HAP-1 (cell line): ENCODE measurements around the gene KCND3.

ENCODE experiments used
- DNase-seq, 2 experiments: peaks; one replicate each; pipeline ENCODE4 v3.0.0-alpha.2; 2016 to 2020; ENCODE audit warnings: low spot score in 2 of 2
- H3K27me3 ChIP-seq: fragments of 250-450 bp; sonication (Bioruptor Pico); 2 replicates; pipeline ENCODE4 v1.5.1; 2020; ENCODE audit warnings: low read depth, mild to moderate bottlenecking, moderate library complexity
- H3K36me3 ChIP-seq: fragments of 250-450 bp; sonication (Bioruptor Pico); replicated peaks from 2 replicates; pipeline ENCODE4 v1.5.1; 2020; ENCODE audit warnings: mild to moderate bottlenecking
- H3K4me1 ChIP-seq: fragments of 250-450 bp; sonication (Bioruptor Pico); 2 replicates; pipeline ENCODE4 v1.5.1; 2020; ENCODE audit warnings: mild to moderate bottlenecking
- H3K4me3 ChIP-seq: fragments of 250-450 bp; sonication (Bioruptor Pico); 2 replicates; pipeline ENCODE4 v1.5.1; 2020; ENCODE audit warnings: mild to moderate bottlenecking, moderate library complexity
- H3K9me3 ChIP-seq: fragments of 250-450 bp; sonication (Bioruptor Pico); 2 replicates; pipeline ENCODE4 v1.5.1; 2020; ENCODE audit warnings: mild to moderate bottlenecking, moderate library complexity
- in situ Hi-C: fragments of 300-500 bp; cut with MboI; formaldehyde crosslinking; loops from 3 replicates; pipeline ENCODE4 v1.14.3; 2020; ENCODE audit warnings: low sequenced_read_pairs, inconsistent platforms, mixed read lengths

The KCND3 gene

GRCh38 chr1:111778066-111778465 is 211.4 kb downstream of the KCND3 start:
- Histone ChIP-seq H3K27me3 (no peaks in the 10 kb centered on the region), H3K4me3 (no peak overlapping the region), H3K4me1 (peaks cover 27% of the 10 kb centered on the region), H3K36me3 (no peaks in the 10 kb centered on the region), H3K9me3 (no peaks in the 10 kb centered on the region)
- DNase-seq: peak in 1 of 2 experiments; percentile 33
- in situ Hi-C loops: no loop called here

- Histone ChIP-seq H3K27me3 (no peaks in the 10 kb centered on the region), H3K9me3 (no peaks in the 10 kb centered on the region), H3K4me1 (peaks cover 27% of the 10 kb centered on the region), H3K4me3 (no peak overlapping the region), H3K36me3 (no peaks in the 10 kb centered on the region)
- in situ Hi-C loops: no loop called here
- no peak for DNase-seq
Measured at GRCh38 chr1:111777301-111777700, 212.2 kb downstream of the KCND3 start.

- Histone ChIP-seq H3K9me3 (no peaks in the 10 kb centered on the region), H3K4me3 (no peak overlapping the region), H3K4me1 (peaks cover 27% of the 10 kb centered on the region), H3K27me3 (no peaks in the 10 kb centered on the region), H3K36me3 (no peaks in the 10 kb centered on the region)
- in situ Hi-C loops: no loop called here
- DNase-seq: no peak
Measured at GRCh38 chr1:111776861-111777260, 212.6 kb downstream of the KCND3 start.

GRCh38 chr1:111776391-111776790 is 213.1 kb downstream of the KCND3 start:
- no peaks in the 10 kb centered on the region for H3K27me3 ChIP-seq
- H3K36me3 ChIP-seq: no peaks in the 10 kb centered on the region
- no peak overlapping the region for H3K4me3 ChIP-seq
- H3K9me3 ChIP-seq: no peaks in the 10 kb centered on the region
- in situ Hi-C loops: no loop called here
- peak in 1 of 2 experiments; percentile 20 for DNase-seq
- peaks cover 27% of the 10 kb centered on the region for H3K4me1 ChIP-seq

DNA sequence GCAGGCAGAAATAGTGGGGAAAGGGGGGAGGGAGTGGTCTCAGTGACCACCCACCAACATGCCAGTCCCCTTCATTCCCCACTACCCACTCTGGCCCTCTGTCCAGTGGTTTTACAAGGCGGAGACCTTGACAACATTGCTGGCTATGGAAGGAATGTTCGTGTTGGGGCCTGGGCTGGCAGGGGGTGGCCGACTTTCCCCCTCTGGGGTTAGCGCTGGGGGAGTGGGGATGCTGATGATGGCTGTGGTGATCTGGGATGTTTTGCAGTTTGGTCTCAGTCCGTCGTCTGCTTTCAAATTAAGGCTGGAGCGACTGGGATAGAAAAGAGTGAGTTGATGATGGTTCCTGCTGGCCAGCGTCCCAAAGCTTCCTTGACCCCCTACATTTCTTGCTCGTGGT is 213.5 kb downstream of the KCND3 start:
- no peak overlapping the region for H3K4me3 ChIP-seq
- in situ Hi-C loops: no loop called here
- no peaks in the 10 kb centered on the region for H3K36me3 ChIP-seq
- H3K27me3 ChIP-seq: no peaks in the 10 kb centered on the region
- no peaks in the 10 kb centered on the region for H3K9me3 ChIP-seq
- peaks cover 27% of the 10 kb centered on the region for H3K4me1 ChIP-seq
- DNase-seq: no peak

GRCh38 chr1:111770916-111771315 is 218.6 kb downstream of the KCND3 start:
- in situ Hi-C loops: no loop called here

DNA sequence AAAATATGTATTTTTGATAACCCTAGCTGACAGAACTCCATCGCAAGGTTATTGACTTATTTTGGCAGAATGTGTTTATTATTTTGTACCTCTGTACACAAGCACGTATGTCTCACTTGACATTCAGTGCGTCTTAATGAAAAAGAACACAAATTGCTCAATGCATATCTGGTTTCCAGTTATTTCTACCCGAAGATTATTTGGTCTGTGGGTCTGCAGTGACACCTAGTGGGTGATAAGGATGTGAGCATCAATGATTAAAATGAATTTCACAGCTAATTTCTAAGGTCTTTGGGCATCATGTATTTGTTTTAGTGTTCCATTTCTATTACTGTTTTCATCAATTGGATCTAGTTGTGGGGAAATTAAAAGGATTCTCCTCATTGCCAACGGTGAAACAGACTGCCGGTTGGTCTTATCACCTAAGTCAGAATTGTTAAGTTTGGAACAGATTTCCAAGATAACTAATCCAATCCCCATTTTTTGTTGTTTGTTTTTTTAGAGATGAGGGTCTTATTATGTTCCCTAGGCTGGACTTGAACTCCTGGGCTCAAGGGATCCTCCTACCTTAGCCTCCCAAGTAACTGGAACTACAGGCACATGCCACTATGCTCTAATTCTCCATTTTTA is 219.8 kb downstream of the KCND3 start:
- H3K4me3 ChIP-seq: no peak overlapping the region
- no peaks in the 10 kb centered on the region for H3K27me3 ChIP-seq
- DNase-seq: peak; percentile 57 to 59
- no peaks in the 10 kb centered on the region for H3K9me3 ChIP-seq
- in situ Hi-C loops: no loop called here
- no peaks in the 10 kb centered on the region for H3K4me1 ChIP-seq
- peaks cover 42% of the 10 kb centered on the region for H3K36me3 ChIP-seq

More at GRCh38 chr1:111770916-111771315, 218.6 kb downstream of the KCND3 start:
- H3K27me3 ChIP-seq: no peaks in the 10 kb centered on the region
- H3K9me3 ChIP-seq: no peaks in the 10 kb centered on the region
- H3K4me3 ChIP-seq: no peak overlapping the region
- peaks cover 2% of the 10 kb centered on the region; the same call in 1 of the 2 replicates for H3K4me1 ChIP-seq
- peaks cover 31% of the 10 kb centered on the region for H3K36me3 ChIP-seq
- no peak for DNase-seq

DNA sequence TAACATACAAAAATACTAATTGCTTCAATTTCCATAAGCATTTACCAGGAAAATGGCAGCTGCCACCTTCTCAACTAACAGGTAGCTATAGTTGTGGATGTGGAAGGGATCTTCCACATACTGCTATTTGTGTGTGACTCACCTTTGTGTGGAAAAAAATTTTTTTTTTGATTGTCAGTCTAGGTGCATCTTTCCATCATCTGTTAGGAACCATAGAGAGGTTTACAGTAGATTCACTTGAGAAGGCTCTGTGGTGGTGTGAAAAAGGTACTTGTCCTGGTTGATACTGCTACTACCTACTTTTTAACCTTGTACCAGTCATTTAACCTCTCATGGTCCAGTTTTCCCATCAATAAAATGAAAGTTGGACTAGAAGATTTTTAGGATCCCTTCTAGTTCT is 220.8 kb downstream of the KCND3 start:
- Histone ChIP-seq H3K4me1 (no peaks in the 10 kb centered on the region), H3K9me3 (no peaks in the 10 kb centered on the region), H3K4me3 (no peak overlapping the region), H3K36me3 (peaks cover 47% of the 10 kb centered on the region), H3K27me3 (no peaks in the 10 kb centered on the region)
- in situ Hi-C loops: no loop called here
- no peak for DNase-seq

GRCh38 chr1:111768023-111768422 is 221.4 kb downstream of the KCND3 start:
- no peak for DNase-seq
- in situ Hi-C loops: no loop called here

DNA sequence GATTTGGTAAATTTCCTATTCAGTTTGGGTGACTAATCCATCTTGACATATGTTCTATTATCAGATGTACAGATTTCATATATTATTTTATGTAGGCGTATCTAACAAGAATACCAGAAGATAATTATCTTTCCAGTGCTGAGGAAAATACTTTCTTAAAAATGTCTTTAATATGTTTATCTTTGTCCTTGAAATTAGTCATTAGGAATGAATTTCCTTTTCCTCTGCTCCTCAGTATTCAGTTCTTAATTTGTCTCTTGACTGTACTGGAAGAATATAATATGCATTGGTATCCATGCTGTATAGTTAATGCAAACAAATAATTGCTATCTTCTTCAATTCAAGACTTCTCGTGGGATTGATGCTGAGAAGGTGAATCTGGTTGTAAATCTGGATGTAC is 227.1 kb downstream of the KCND3 start:
- in situ Hi-C loops: no loop called here
- Histone ChIP-seq H3K4me1 (peaks cover 3% of the 10 kb centered on the region), H3K4me3 (no peak overlapping the region), H3K27me3 (no peaks in the 10 kb centered on the region), H3K36me3 (peaks cover 87% of the 10 kb centered on the region), H3K9me3 (no peaks in the 10 kb centered on the region)
- DNase-seq: no peak

More at GRCh38 chr1:111768023-111768422, 221.4 kb downstream of the KCND3 start:
- H3K4me1 ChIP-seq: no peaks in the 10 kb centered on the region
- peaks cover 51% of the 10 kb centered on the region for H3K36me3 ChIP-seq
- no peaks in the 10 kb centered on the region for H3K9me3 ChIP-seq
- H3K27me3 ChIP-seq: no peaks in the 10 kb centered on the region
- no peak overlapping the region for H3K4me3 ChIP-seq

DNA sequence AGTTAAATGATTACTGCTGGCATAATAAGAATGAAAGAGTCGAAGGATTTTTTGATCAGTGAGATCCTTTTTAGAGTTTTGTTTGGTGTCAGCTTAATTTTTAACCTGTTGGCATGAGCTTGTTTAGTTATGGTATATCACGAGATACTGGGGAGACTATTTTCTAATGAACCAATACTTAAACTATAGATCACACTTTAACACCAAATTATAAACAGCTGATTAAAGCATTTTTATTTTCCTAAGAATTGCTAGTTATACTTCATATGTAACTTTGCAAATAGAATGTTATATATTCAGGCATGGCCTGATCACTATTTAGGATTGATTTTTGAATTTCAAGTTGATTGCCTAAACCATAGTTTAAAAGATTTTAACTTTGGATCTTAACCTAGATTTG is 227.8 kb downstream of the KCND3 start:
- Histone ChIP-seq H3K36me3 (peaks cover 84% of the 10 kb centered on the region), H3K9me3 (no peaks in the 10 kb centered on the region), H3K27me3 (no peaks in the 10 kb centered on the region), H3K4me3 (no peak overlapping the region), H3K4me1 (peaks cover 7% of the 10 kb centered on the region)
- in situ Hi-C loops: no loop called here
- no peak for DNase-seq

- in situ Hi-C loops: loop anchor here (10.0 kb wide), 1 partner anchor 254 kb away; the partner anchor contains the start of genes ADORA3 and TMIGD3
- DNase-seq: no peak
- no peaks in the 10 kb centered on the region for H3K9me3 ChIP-seq
- H3K4me1 ChIP-seq: peaks cover 14% of the 10 kb centered on the region
- no peaks in the 10 kb centered on the region for H3K27me3 ChIP-seq
- no peak overlapping the region for H3K4me3 ChIP-seq
- H3K36me3 ChIP-seq: peaks cover 61% of the 10 kb centered on the region
Measured at GRCh38 chr1:111758373-111758772, 231.1 kb downstream of the KCND3 start.

DNA sequence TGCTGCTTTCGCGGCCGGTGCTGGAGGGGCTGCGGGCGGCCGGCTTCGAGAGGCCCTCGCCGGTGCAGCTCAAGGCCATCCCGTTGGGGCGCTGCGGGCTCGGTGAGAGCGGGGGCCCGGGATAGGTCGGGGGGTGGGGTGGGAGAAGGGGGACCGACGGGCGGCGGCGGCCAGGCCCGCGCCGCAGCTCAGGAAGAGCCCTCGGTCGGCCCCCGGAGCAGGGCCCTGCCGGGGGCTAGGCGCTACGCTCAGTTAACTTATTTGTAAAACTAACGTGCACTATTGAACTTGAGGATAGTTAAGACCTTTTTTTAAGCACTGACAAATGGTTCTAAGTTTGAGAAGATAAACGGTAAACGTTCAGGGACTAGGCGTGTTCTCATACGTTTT is 233.3 kb downstream of the KCND3 start:
- in situ Hi-C loops: loop anchor here (10.0 kb wide), 1 partner anchor 251 kb away; the partner anchor contains the start of genes ADORA3 and TMIGD3
- Histone ChIP-seq H3K9me3 (no peaks in the 10 kb centered on the region), H3K4me1 (peaks cover 14% of the 10 kb centered on the region), H3K27me3 (no peaks in the 10 kb centered on the region), H3K4me3 (peak overlapping the region; percentile 99), H3K36me3 (peaks cover 39% of the 10 kb centered on the region)
- no peak for DNase-seq

DNA sequence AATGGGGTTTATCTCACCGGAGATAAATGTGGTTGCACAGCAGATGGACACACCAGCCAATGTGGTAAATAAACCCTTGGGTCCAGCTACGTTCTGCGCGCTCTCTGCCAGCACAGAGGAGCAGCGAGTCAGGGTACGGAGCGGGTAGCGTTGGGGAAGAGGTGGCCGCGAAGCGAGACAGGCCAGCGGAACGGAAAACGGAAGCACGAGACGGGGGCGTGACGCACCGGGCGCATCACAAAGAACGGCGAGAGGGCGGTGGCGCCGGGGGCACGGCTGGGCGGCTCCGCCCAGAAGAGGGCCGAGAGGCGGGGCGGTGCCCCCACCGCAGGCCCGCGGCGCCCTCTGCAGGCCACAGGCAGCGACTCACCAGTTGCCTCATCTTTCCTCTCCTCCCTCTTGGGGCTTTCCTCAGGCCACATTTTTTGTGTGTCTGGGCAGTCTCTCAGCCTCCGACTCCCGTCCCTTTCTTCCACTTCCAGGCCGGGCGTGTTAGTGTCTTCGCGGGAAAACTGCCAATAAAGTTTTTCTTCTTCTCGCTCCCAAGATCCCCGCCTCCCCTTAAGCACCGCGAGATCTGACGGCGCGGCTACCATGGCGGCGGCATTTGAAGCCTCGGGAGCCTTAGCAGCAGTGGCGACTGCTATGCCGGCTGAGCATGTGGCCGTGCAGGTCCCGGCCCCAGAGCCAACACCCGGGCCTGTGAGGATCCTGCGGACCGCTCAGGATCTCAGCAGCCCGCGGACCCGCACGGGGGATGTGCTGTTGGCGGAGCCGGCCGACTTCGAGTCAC is 233.9 kb downstream of the KCND3 start, which contains the start of gene DDX20:
DDX20 (plus strand) TSS at position 571 of the 793 bp plus-strand sequence; CDS start at position 595, 24 bp downstream.
- in situ Hi-C loops: loop anchor here (10.0 kb wide), 1 partner anchor 251 kb away; the partner anchor contains the start of genes ADORA3 and TMIGD3
- peak; percentile 92 to 94 for DNase-seq
- Histone ChIP-seq H3K4me3 (peak within 1 kb of the TSS; percentile 99), H3K36me3 (peaks cover 33% of the 10 kb centered on the region), H3K9me3 (no peaks in the 10 kb centered on the region), H3K27me3 (no peaks in the 10 kb centered on the region), H3K4me1 (peaks cover 14% of the 10 kb centered on the region)
